ENCODE measurements around the gene RRP36. TPM values are rescaled to one million over a fixed set of nuclear protein-coding genes. Genes with fewer than 3 reads are reported as not detected.

RRP36 gene
- total and polyA plus RNA-seq, 4 donors: 23.4 to 33.4 (median 26.2) TPM

DNA sequence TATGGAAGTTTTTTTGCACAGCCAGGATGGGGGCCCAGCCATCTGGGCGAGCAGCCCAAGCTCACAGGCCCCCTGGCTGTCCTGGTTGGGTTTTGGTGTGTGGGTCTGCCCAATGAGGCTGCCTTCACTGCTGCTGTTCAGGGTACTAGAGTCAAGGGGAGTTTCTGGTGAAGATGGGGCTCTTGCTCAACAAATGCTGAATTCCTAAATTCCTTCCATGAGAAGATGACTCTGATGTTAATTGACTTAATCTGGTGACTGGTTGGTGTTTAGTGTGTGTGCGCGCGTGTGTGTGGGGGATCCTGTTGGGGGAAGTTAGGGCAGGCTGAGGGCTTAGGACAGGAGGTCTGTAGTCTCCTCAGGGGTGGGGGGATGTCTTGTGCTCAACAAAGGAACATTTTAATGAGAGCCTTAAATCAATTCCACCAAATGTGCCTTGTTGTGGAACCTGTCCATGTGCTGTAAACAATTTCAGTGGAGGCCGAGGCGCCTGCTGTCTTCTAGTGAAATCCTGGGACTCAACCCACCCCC is 56.6 kb downstream of the RRP36 start:
- peaks cover under 1 to 15% (median 10%) of the 10 kb centered on the region in 4 donors for H3K36me3 ChIP-seq (ENCODE audit: control insufficient read depth in 4 of 4, insufficient read depth in 3 of 4, low read depth in 1 of 4, low read length in 3 of 4)
- H3K9me3 ChIP-seq (ENCODE audit: control insufficient read depth in 4 of 4, low read length in 3 of 4): no peaks in the 10 kb centered on the region
- H3K4me1 ChIP-seq (ENCODE audit: control insufficient read depth in 4 of 4, insufficient read depth in 4 of 4, low read length in 3 of 4): peaks cover 4 to 16% (median 7%) of the 10 kb centered on the region in 4 donors
- H3K9ac ChIP-seq (ENCODE audit: low read depth in 1 of 2, low read length in 2 of 2): no peak overlapping the region
- H3K27me3 ChIP-seq (ENCODE audit: control insufficient read depth in 4 of 4, insufficient read depth in 4 of 4, low read length in 3 of 4): no peaks in the 10 kb centered on the region
- TF ChIP-seq, protein P1, sequence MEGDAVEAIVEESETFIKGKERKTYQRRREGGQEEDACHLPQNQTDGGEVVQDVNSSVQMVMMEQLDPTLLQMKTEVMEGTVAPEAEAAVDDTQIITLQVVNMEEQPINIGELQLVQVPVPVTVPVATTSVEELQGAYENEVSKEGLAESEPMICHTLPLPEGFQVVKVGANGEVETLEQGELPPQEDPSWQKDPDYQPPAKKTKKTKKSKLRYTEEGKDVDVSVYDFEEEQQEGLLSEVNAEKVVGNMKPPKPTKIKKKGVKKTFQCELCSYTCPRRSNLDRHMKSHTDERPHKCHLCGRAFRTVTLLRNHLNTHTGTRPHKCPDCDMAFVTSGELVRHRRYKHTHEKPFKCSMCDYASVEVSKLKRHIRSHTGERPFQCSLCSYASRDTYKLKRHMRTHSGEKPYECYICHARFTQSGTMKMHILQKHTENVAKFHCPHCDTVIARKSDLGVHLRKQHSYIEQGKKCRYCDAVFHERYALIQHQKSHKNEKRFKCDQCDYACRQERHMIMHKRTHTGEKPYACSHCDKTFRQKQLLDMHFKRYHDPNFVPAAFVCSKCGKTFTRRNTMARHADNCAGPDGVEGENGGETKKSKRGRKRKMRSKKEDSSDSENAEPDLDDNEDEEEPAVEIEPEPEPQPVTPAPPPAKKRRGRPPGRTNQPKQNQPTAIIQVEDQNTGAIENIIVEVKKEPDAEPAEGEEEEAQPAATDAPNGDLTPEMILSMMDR (IDR thresholded peaks at IDR 0.05; ENCODE audit: low read depth, low read length, missing input control): no peak
- TF ChIP-seq GABPA (IDR thresholded peaks at IDR 0.05 in 1 of 2, conservative IDR thresholded peaks at IDR 0.05 in 1 of 2) (no peak), SP1 (IDR thresholded peaks at IDR 0.05) (no peak), EGR1 (IDR thresholded peaks at IDR 0.05; ENCODE audit: low read depth in 2 of 2) (no peak), TAF1 (conservative IDR thresholded peaks at IDR 0.05) (no peak), HNF4G (IDR thresholded peaks at IDR 0.05) (no peak), FOXA2 (IDR thresholded peaks at IDR 0.05) (no peak), MAX (IDR thresholded peaks at IDR 0.05) (no peak), HNF4A (conservative IDR thresholded peaks at IDR 0.05) (no peak), YY1 (IDR thresholded peaks at IDR 0.05) (no peak)
- TF ChIP-seq, protein P2, sequence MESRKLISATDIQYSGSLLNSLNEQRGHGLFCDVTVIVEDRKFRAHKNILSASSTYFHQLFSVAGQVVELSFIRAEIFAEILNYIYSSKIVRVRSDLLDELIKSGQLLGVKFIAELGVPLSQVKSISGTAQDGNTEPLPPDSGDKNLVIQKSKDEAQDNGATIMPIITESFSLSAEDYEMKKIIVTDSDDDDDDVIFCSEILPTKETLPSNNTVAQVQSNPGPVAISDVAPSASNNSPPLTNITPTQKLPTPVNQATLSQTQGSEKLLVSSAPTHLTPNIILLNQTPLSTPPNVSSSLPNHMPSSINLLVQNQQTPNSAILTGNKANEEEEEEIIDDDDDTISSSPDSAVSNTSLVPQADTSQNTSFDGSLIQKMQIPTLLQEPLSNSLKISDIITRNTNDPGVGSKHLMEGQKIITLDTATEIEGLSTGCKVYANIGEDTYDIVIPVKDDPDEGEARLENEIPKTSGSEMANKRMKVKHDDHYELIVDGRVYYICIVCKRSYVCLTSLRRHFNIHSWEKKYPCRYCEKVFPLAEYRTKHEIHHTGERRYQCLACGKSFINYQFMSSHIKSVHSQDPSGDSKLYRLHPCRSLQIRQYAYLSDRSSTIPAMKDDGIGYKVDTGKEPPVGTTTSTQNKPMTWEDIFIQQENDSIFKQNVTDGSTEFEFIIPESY (IDR thresholded peaks at IDR 0.05): no peak
- TF ChIP-seq, protein P3, sequence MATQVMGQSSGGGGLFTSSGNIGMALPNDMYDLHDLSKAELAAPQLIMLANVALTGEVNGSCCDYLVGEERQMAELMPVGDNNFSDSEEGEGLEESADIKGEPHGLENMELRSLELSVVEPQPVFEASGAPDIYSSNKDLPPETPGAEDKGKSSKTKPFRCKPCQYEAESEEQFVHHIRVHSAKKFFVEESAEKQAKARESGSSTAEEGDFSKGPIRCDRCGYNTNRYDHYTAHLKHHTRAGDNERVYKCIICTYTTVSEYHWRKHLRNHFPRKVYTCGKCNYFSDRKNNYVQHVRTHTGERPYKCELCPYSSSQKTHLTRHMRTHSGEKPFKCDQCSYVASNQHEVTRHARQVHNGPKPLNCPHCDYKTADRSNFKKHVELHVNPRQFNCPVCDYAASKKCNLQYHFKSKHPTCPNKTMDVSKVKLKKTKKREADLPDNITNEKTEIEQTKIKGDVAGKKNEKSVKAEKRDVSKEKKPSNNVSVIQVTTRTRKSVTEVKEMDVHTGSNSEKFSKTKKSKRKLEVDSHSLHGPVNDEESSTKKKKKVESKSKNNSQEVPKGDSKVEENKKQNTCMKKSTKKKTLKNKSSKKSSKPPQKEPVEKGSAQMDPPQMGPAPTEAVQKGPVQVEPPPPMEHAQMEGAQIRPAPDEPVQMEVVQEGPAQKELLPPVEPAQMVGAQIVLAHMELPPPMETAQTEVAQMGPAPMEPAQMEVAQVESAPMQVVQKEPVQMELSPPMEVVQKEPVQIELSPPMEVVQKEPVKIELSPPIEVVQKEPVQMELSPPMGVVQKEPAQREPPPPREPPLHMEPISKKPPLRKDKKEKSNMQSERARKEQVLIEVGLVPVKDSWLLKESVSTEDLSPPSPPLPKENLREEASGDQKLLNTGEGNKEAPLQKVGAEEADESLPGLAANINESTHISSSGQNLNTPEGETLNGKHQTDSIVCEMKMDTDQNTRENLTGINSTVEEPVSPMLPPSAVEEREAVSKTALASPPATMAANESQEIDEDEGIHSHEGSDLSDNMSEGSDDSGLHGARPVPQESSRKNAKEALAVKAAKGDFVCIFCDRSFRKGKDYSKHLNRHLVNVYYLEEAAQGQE (IDR thresholded peaks at IDR 0.05): no peak
- H3K4me3 ChIP-seq (ENCODE audit: low read depth in 1 of 3, low read length in 3 of 3): no peak overlapping the region
- 94% methylated on average over 6 of the region's 6 CpGs for WGBS
- DNase-seq (ENCODE audit: low spot score): no peak
- no peak overlapping the region for H3K27ac ChIP-seq (ENCODE audit: low read depth in 1 of 2, low read length in 2 of 2)

GRCh38 chr6:43078691-43079090 is 57.3 kb downstream of the RRP36 start:
- no peaks in the 10 kb centered on the region for H3K9me3 ChIP-seq (ENCODE audit: control insufficient read depth in 4 of 4, low read length in 3 of 4)
- H3K27ac ChIP-seq (ENCODE audit: low read depth in 1 of 2, low read length in 2 of 2): no peak overlapping the region
- H3K9ac ChIP-seq (ENCODE audit: low read depth in 1 of 2, low read length in 2 of 2): no peak overlapping the region
- TF ChIP-seq GABPA (IDR thresholded peaks at IDR 0.05 in 1 of 2, conservative IDR thresholded peaks at IDR 0.05 in 1 of 2): no peak
- TF ChIP-seq, protein P1 (IDR thresholded peaks at IDR 0.05; ENCODE audit: low read depth, low read length, missing input control): no peak
- TF ChIP-seq HNF4A (conservative IDR thresholded peaks at IDR 0.05): no peak
- TF ChIP-seq SP1 (IDR thresholded peaks at IDR 0.05): no peak
- TF ChIP-seq YY1 (IDR thresholded peaks at IDR 0.05): no peak
- TF ChIP-seq RAD21 (IDR thresholded peaks at IDR 0.05): no peak
- no peak overlapping the region for H3K4me3 ChIP-seq (ENCODE audit: low read depth in 1 of 3, low read length in 3 of 3)
- DNase-seq (ENCODE audit: low spot score): no peak
- H3K4me1 ChIP-seq (ENCODE audit: control insufficient read depth in 4 of 4, insufficient read depth in 4 of 4, low read length in 3 of 4): peaks cover 4 to 16% (median 7%) of the 10 kb centered on the region in 4 donors
- no peaks in the 10 kb centered on the region for H3K27me3 ChIP-seq (ENCODE audit: control insufficient read depth in 4 of 4, insufficient read depth in 4 of 4, low read length in 3 of 4)
- H3K36me3 ChIP-seq (ENCODE audit: control insufficient read depth in 4 of 4, insufficient read depth in 3 of 4, low read depth in 1 of 4, low read length in 3 of 4): peaks cover 0 to 11% (median 8%) of the 10 kb centered on the region in 4 donors
- 95% methylated on average over 2 of the region's 2 CpGs for WGBS
